Activated CD4-positive, CD25-positive, alpha-beta regulatory T cell treated with anti-CD3 and anti-CD28 coated beads, Interleukin-2, amount 50 U/mL, for 16 hours (primary cell): Measurements from ENCODE around the gene CACNA1H.
"Not testable (repeated sequence)": the region's sequence is repeated elsewhere in the genome, so short reads cannot be mapped to it uniquely, and the experiment has no call there.

Source experiments
- DNase-seq: peaks from one replicate; pipeline ENCODE4 v3.0.0-alpha.2; 2020; ENCODE audit warnings: low read depth, low spot score

The CACNA1H gene

GRCh38 chr16:1174477-1175357, 21.8 kb downstream of the CACNA1H start:
- DNase-seq = no peak

- DNase-seq = no peak
Measured at GRCh38 chr16:1175566-1176279, 22.8 kb downstream of the CACNA1H start.

- no peak for DNase-seq
Measured at GRCh38 chr16:1176280-1176897, 23.5 kb downstream of the CACNA1H start.

GRCh38 chr16:1177053-1177452, 24.1 kb downstream of the CACNA1H start:
- DNase-seq = no peak

GRCh38 chr16:1177750-1178149, 24.8 kb downstream of the CACNA1H start:
- DNase-seq = no peak

GRCh38 chr16:1178295-1178910, 25.5 kb downstream of the CACNA1H start:
- DNase-seq = no peak

- no peak for DNase-seq
Measured at GRCh38 chr16:1180549-1181403, 27.9 kb downstream of the CACNA1H start.

GRCh38 chr16:1181404-1182315, 28.8 kb downstream of the CACNA1H start:
- no peak for DNase-seq

- no peak for DNase-seq
Measured at GRCh38 chr16:1182316-1182671, 29.4 kb downstream of the CACNA1H start.

GRCh38 chr16:1182950-1183907, 30.3 kb downstream of the CACNA1H start:
- DNase-seq = no peak

GRCh38 chr16:1184156-1184868, 31.4 kb downstream of the CACNA1H start:
- DNase-seq = no peak

GRCh38 chr16:1184980-1185379, 32.1 kb downstream of the CACNA1H start:
- DNase-seq = no peak

- DNase-seq = not testable (repeated sequence)
Measured at GRCh38 chr16:1185460-1186207, 32.7 kb downstream of the CACNA1H start.

- no peak for DNase-seq
Measured at GRCh38 chr16:1188432-1189189, 35.7 kb downstream of the CACNA1H start.

- no peak for DNase-seq
Measured at GRCh38 chr16:1189455-1189854, 36.5 kb downstream of the CACNA1H start.

GRCh38 chr16:1190789-1191188, 37.9 kb downstream of the CACNA1H start:
- not testable (repeated sequence) for DNase-seq
